ENCODE results near the gene EPS15.
"Not testable (repeated sequence)": the region's sequence is repeated elsewhere in the genome, so short reads cannot be mapped to it uniquely, and the experiment has no call there.

Gene EPS15

GRCh38 chr1:51482881-51483280 is 36.2 kb downstream of the EPS15 start:
- H3K4me1 Mint-ChIP-seq (ENCODE audit: low read depth): peaks cover 22% of the 10 kb centered on the region
- H3K27me3 Mint-ChIP-seq: no peaks in the 10 kb centered on the region
- no peak overlapping the region for H3K4me3 Mint-ChIP-seq
- H3K27ac Mint-ChIP-seq: no peak overlapping the region
- H3K36me3 Mint-ChIP-seq (ENCODE audit: low read depth): peaks cover 35% of the 10 kb centered on the region
- H3K9me3 Mint-ChIP-seq: no peaks in the 10 kb centered on the region

GRCh38 chr1:51474832-51475620 is 44.0 kb downstream of the EPS15 start:
- H3K9me3 Mint-ChIP-seq, H3K4me3 Mint-ChIP-seq, H3K27me3 Mint-ChIP-seq: not testable (repeated sequence)
- peaks cover 14% of the 10 kb centered on the region for H3K4me1 Mint-ChIP-seq (ENCODE audit: low read depth)
- H3K36me3 Mint-ChIP-seq (ENCODE audit: low read depth): peaks cover 57% of the 10 kb centered on the region
- H3K27ac Mint-ChIP-seq: peak overlapping the region; percentile 13

- peaks cover 56% of the 10 kb centered on the region for H3K36me3 Mint-ChIP-seq (ENCODE audit: low read depth)
- H3K4me1 Mint-ChIP-seq (ENCODE audit: low read depth): peaks cover 7% of the 10 kb centered on the region
- H3K27ac Mint-ChIP-seq: peak overlapping the region; percentile 54
- H3K9me3 Mint-ChIP-seq: peaks cover 8% of the 10 kb centered on the region
- H3K27me3 Mint-ChIP-seq: no peaks in the 10 kb centered on the region
- no peak overlapping the region for H3K4me3 Mint-ChIP-seq
Observed at GRCh38 chr1:51473331-51474115, 45.5 kb downstream of the EPS15 start.

- Mint-ChIP-seq H3K27ac (no peak overlapping the region), H3K36me3 (ENCODE audit: low read depth) (peaks cover 56% of the 10 kb centered on the region), H3K4me1 (ENCODE audit: low read depth) (peaks cover 7% of the 10 kb centered on the region)
Observed at GRCh38 chr1:51472359-51472758, 46.7 kb downstream of the EPS15 start.

GRCh38 chr1:51469518-51469917 is 49.5 kb downstream of the EPS15 start:
- H3K27ac Mint-ChIP-seq: no peak overlapping the region
- peaks cover 66% of the 10 kb centered on the region for H3K36me3 Mint-ChIP-seq (ENCODE audit: low read depth)
- H3K4me3 Mint-ChIP-seq: no peak overlapping the region
- H3K27me3 Mint-ChIP-seq: no peaks in the 10 kb centered on the region
- no peaks in the 10 kb centered on the region for H3K9me3 Mint-ChIP-seq
- H3K4me1 Mint-ChIP-seq (ENCODE audit: low read depth): peaks cover 4% of the 10 kb centered on the region

More at GRCh38 chr1:51472359-51472758, 46.7 kb downstream of the EPS15 start:
- Mint-ChIP-seq H3K27me3 (no peaks in the 10 kb centered on the region), H3K4me3 (no peak overlapping the region), H3K9me3 (peaks cover 8% of the 10 kb centered on the region)

GRCh38 chr1:51464828-51465227 is 54.2 kb downstream of the EPS15 start:
- Mint-ChIP-seq H3K9me3 (no peaks in the 10 kb centered on the region), H3K27me3 (no peaks in the 10 kb centered on the region), H3K27ac (no peak overlapping the region), H3K4me1 (ENCODE audit: low read depth) (no peaks in the 10 kb centered on the region), H3K4me3 (no peak overlapping the region), H3K36me3 (ENCODE audit: low read depth) (peaks cover 67% of the 10 kb centered on the region)

GRCh38 chr1:51463561-51463960 is 55.5 kb downstream of the EPS15 start:
- Mint-ChIP-seq H3K27ac (no peak overlapping the region), H3K4me1 (ENCODE audit: low read depth) (no peaks in the 10 kb centered on the region), H3K9me3 (no peaks in the 10 kb centered on the region), H3K27me3 (no peaks in the 10 kb centered on the region), H3K36me3 (ENCODE audit: low read depth) (peaks cover 64% of the 10 kb centered on the region), H3K4me3 (no peak overlapping the region)

- not testable (repeated sequence) for H3K9me3 Mint-ChIP-seq; H3K27ac Mint-ChIP-seq; H3K27me3 Mint-ChIP-seq; H3K4me1 Mint-ChIP-seq (ENCODE audit: low read depth); H3K4me3 Mint-ChIP-seq
- H3K36me3 Mint-ChIP-seq (ENCODE audit: low read depth): peaks cover 72% of the 10 kb centered on the region
Observed at GRCh38 chr1:51462289-51462688, 56.8 kb downstream of the EPS15 start.

GRCh38 chr1:51454554-51454953 is 64.5 kb downstream of the EPS15 start:
- no peak overlapping the region for H3K4me3 Mint-ChIP-seq
- H3K4me1 Mint-ChIP-seq (ENCODE audit: low read depth): no peaks in the 10 kb centered on the region
- H3K27me3 Mint-ChIP-seq: no peaks in the 10 kb centered on the region
- H3K36me3 Mint-ChIP-seq (ENCODE audit: low read depth): peaks cover 50% of the 10 kb centered on the region
- no peaks in the 10 kb centered on the region for H3K9me3 Mint-ChIP-seq
- no peak overlapping the region for H3K27ac Mint-ChIP-seq

- Mint-ChIP-seq H3K9me3 (no peaks in the 10 kb centered on the region), H3K27me3 (no peaks in the 10 kb centered on the region), H3K4me3 (no peak overlapping the region), H3K36me3 (ENCODE audit: low read depth) (peaks cover 42% of the 10 kb centered on the region), H3K4me1 (ENCODE audit: low read depth) (no peaks in the 10 kb centered on the region), H3K27ac (no peak overlapping the region)
Observed at GRCh38 chr1:51453010-51453409, 66.1 kb downstream of the EPS15 start.

- H3K27ac Mint-ChIP-seq; H3K4me1 Mint-ChIP-seq (ENCODE audit: low read depth); H3K4me3 Mint-ChIP-seq; H3K27me3 Mint-ChIP-seq; H3K9me3 Mint-ChIP-seq: not testable (repeated sequence)
- H3K36me3 Mint-ChIP-seq (ENCODE audit: low read depth): peaks cover 45% of the 10 kb centered on the region
Observed at GRCh38 chr1:51448844-51449454, 70.1 kb downstream of the EPS15 start.

GRCh38 chr1:51445351-51446090 is 73.5 kb downstream of the EPS15 start:
- Mint-ChIP-seq H3K36me3 (ENCODE audit: low read depth) (peaks cover 60% of the 10 kb centered on the region), H3K4me3 (no peak overlapping the region), H3K27me3 (no peaks in the 10 kb centered on the region), H3K4me1 (ENCODE audit: low read depth) (peaks cover 26% of the 10 kb centered on the region), H3K27ac (no peak overlapping the region), H3K9me3 (no peaks in the 10 kb centered on the region)

- Mint-ChIP-seq H3K9me3 (no peaks in the 10 kb centered on the region), H3K27ac (no peak overlapping the region), H3K4me3 (no peak overlapping the region), H3K36me3 (ENCODE audit: low read depth) (peaks cover 60% of the 10 kb centered on the region), H3K27me3 (no peaks in the 10 kb centered on the region), H3K4me1 (ENCODE audit: low read depth) (peaks cover 26% of the 10 kb centered on the region)
Observed at GRCh38 chr1:51444534-51445192, 74.4 kb downstream of the EPS15 start.

- Mint-ChIP-seq H3K27ac (peak overlapping the region; percentile 38), H3K27me3 (no peaks in the 10 kb centered on the region), H3K9me3 (no peaks in the 10 kb centered on the region), H3K36me3 (ENCODE audit: low read depth) (peaks cover 57% of the 10 kb centered on the region), H3K4me1 (ENCODE audit: low read depth) (peaks cover 29% of the 10 kb centered on the region), H3K4me3 (no peak overlapping the region)
Observed at GRCh38 chr1:51444096-51444495, 75.0 kb downstream of the EPS15 start.

Data from stimulated activated naive CD8-positive, alpha-beta T cell treated with anti-CD3 and anti-CD28 coated beads, Interleukin-15, Interleukin-2, amounts not matched to agents 100 ng/mL and 50 ng/mL, for 24 hours (primary cell).